ENCODE results near the gene MC2R.
"Not testable (repeated sequence)": the region's sequence is repeated elsewhere in the genome, so short reads cannot be mapped to it uniquely, and the experiment has no call there.

Gene MC2R

GRCh38 chr18:13892098-13892497 is 23.2 kb downstream of the MC2R start:
- DNase-seq = no peak

DNA sequence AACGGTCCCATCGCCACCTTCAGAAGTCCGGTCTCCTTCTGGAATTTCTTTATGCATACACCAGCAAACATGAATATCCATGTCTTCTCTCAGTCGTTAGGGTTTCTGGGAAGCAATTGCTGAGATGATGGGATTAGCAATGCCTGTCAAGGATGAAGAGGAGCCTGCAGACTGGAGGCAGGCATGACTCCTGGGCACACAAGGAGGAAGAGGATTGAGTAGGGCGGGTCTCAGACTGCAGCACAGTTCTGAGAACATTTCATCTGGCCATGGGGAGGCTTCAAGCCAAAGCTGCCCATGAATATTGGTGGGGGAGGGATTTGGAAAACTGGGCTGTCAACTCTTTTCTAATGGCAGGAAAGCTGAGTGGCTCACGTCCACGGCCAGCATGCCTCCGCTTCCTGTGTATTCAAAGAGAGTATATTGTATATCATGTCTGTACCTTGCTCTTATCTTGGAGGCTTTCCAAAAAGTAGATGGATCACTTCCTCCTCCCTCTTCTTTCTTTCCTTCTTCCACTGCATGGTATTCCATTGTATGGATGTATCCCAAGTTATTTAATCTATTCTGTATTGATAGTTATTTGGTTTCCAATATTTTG is 24.5 kb downstream of the MC2R start:
- DNase-seq = no peak

DNA sequence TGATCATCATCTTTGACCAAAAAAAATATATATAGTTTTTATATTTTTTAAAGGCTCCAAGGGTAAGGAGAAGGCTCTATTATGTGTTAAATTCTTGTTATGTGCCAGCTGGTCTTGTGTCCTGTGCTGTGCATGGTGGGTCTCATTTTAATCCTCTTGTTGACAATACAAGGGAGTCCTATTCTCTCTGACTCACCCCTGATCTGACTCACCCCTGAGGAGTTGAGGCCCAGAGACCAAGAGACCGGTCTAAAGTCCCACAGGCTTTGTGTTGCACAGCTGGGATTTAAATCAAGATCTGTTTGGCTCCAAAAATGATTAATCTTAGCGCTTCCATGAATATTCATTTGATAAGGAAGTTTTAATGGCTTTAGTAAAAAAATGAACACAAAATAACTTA is 25.7 kb downstream of the MC2R start:
- no peak for DNase-seq

DNA sequence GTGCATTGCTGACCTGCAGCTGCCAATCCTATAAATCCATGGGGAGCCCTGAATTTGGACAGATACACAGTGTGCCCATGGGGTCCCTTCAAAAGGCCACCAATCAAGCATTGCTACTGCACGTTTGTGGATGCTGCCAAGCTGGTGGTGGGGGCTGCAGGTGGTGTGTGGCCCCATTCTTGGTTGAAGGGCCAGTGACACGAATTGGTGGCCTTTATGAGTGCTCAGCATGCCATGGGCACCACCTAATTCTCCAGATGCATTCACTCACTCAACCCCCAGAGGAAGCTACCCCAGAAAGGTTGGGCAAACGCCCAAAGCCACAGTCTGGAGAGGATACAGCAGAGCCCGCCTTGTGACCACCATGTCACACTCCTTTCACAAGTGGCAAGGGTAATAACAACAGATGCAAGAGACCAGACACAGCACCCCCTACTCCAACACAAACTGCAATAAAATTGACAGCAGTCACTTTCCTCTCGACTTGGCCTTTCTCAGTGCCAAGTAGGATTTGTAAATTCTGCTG is 27.1 kb downstream of the MC2R start:
- DNase-seq = no peak

DNA sequence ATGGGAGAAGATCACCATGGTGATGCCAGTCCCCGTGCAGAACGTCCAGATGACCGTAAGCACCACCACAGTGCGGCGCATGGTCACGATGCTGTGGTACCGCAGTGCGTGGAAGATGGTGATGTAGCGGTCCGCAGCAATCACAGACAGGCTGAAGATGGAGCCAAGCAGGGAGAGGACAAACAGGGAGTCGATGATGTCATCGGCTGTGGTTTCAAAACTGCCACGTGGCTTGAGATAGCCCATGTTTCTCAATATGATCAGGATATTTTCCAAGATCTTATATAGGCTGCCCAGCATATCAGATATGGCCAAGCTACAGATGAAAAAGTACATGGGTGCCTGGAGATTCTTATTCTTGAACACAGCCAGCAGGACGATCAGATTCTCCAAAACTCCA is 30.3 kb downstream of the MC2R start:
- no peak for DNase-seq

DNA sequence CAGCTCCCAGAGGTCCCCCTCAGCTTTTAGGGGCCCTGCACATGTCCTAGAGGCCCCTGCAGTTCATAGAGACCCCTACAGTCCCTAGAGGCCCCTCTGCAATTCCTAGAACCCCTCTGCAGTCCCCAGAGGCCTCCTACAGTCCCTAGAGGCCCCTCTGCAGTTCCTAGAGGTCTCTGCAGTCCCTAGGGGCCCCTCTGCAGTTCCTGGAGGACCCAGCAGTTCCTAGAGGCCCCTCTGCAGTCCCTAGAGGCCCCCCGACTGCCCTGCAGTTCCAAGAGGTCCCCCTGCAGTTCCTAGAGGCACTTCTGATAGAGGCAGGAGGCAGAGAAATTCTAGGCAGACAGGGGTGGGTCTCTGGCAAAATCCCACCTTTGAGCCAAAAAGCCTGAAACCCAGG is 35.4 kb downstream of the MC2R start:
- DNase-seq = no peak

DNA sequence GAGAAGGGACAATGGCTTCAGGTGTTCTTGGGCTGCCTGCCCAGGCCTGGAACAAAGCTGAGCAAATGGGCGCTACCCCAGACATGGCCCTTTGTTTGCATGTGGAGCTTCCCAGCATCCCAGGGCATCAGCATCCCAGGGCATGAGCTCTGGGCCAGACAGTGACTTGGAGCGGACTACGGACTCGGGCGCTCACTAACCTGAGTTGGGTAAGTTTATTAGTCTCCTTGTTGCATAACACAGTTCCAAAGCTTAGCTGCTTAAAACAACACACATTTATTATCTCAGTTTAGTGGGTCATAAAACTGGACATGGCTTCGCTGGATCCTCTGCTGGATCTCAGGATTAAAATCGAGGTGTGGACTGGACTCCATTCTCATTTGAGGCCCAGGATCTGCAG is 35.8 kb downstream of the MC2R start:
- DNase-seq = no peak

- DNase-seq = no peak
Measured at GRCh38 chr18:13878857-13879256, 36.5 kb downstream of the MC2R start.

GRCh38 chr18:13877157-13877556 is 38.2 kb downstream of the MC2R start:
- DNase-seq = no peak

GRCh38 chr18:13874558-13874957 is 40.8 kb downstream of the MC2R start:
- DNase-seq = no peak

DNA sequence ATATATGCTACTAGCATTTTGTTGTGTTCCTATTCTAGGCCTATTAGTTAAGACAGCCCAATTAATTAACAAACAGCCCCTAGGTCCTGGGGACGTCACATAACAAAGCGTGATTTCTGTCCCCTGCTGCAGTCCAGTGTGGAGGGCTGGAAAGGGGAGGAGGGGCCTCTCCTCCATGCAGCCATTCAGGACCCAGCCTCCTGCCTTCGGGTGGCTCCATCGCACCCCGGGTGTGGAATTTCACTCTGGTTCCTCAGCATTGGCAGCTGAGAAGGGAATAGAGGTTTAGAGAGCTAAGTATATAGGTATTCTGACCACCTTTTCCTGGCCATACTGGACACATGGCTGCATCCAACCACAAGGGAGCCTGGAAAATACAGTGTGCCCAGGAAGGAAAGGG is 42.4 kb downstream of the MC2R start:
- DNase-seq = no peak

GRCh38 chr18:13872373-13872772 is 43.0 kb downstream of the MC2R start:
- no peak for DNase-seq

GRCh38 chr18:13871701-13872100 is 43.6 kb downstream of the MC2R start:
- DNase-seq = peak in 1 of 2 experiments; percentile 49

DNA sequence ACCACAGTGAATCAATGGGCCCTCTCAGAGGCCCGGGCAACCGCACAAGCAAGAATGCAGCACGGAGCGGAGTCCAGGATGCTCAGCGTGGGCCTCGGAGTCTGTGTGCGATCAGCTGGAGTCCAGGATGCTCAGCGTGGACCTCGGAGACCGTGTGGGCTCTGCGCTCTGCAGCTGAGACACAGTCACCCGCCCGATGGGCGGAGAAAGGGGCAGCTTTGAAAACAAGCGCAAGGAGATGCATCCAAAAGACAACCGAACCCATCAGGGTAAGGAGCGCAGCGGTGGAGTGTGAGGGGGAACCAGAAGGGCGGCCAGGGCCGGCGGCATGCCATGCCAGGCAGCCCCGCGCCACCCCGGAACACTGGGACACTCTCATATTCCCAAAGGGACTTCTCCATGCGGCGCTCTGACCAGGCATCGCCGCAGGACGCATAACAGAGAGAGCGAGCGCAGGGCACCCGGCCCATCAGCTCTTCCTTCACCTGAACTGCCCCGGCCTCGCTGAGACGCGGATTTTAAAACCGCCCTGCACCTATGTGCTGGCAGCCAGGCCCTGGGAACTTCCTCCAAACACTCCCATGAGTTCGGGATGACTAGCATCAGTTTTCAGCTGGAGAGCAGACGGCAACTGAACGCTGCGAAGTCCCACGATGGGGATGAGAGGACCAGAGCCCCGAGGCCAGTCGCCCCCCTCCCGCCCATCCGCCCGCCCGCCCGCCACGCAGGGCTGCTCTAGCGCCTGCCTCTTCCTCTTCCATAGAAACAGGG is 46.6 kb downstream of the MC2R start:
- DNase-seq = peak in 1 of 2 experiments; percentile 80

GRCh38 chr18:13862898-13863297 is 52.4 kb downstream of the MC2R start:
- DNase-seq = not testable (repeated sequence)

GRCh38 chr18:13849791-13850190 is 65.5 kb downstream of the MC2R start:
- DNase-seq = no peak

GRCh38 chr18:13836559-13836958 is 78.8 kb downstream of the MC2R start:
- no peak for DNase-seq

DNA sequence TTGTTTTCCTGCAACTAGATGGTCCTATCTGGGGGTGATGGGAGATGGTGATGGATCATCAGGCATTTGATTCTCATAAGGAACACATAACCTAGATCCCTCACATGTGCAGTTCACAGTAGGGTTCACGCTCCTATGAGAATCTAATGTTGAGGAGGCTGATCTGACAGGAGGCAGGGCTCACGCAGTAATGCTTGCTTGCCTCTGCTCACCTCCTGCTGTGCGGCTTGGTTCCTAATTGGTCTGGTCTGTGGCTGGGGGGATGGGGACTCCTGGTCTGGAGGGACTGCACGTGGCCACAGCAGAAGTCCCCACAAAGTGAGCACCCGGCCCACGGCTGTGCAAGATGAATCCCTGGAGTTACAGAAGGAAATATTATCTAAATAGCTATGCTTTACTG is 80.1 kb downstream of the MC2R start:
- DNase-seq = no peak

- no peak for DNase-seq
Measured at GRCh38 chr18:13834496-13835015, 80.8 kb downstream of the MC2R start.

Data from cerebellar nuclear complex (tissue), 1 donor.